Sigmoid colon (tissue), 7 donors: ENCODE data around the gene NRF1. TPM values are rescaled to one million over a fixed set of nuclear protein-coding genes. Genes with fewer than 3 reads are reported as not detected.

Source experiments
- DNase-seq: peaks from one replicate; pipeline ENCODE4 v3.0.0-alpha.2; 2019
- H3K27ac ChIP-seq, 4 donors: fragments of 200-600 bp; sonication (generic); one replicate each; pipeline ENCODE4 v1.5.1; 2016 to 2019; ENCODE audit warnings: mild to moderate bottlenecking in 1 of 4
- H3K27me3 ChIP-seq, 3 donors: fragments of 200-600 bp; sonication (generic); one replicate each; pipeline ENCODE4 v1.5.1; 2019; ENCODE audit warnings: mild to moderate bottlenecking in 1 of 3
- H3K36me3 ChIP-seq, 4 donors: fragments of 200-600 bp; sonication (generic); one replicate each; pipeline ENCODE4 v1.5.1; 2016 to 2019
- H3K4me1 ChIP-seq, 4 donors: fragments of 200-600 bp; sonication (generic); one replicate each; pipeline ENCODE4 v1.5.1; 2017 to 2019
- H3K4me3 ChIP-seq, 4 donors: fragments of 200-600 bp; sonication (generic); one replicate each; pipeline ENCODE4 v1.5.1; 2017 to 2019; ENCODE audit warnings: mild to moderate bottlenecking in 2 of 4, moderate library complexity in 1 of 4
- H3K9me3 ChIP-seq, 4 donors: fragments of 200-600 bp in 3 of 4; sonication (generic) in 3 of 4; one replicate each; pipeline versions ENCODE4 v1.5.1 to v1.6.1; 2013 to 2019
- CTCF ChIP-seq, 4 experiments: fragments of 450-650 bp in 3 of 4; fragments of 200-600 bp in 1 of 4; IDR thresholded peaks; one replicate each; pipeline ENCODE4 v1.5.1; 2016 to 2019; ENCODE audit warnings: antibody characterized with exemption in 4 of 4, mild to moderate bottlenecking in 3 of 4, moderate library complexity in 2 of 4
- EP300 ChIP-seq, 4 donors: sonication (generic); formaldehyde crosslinking; IDR thresholded peaks; one replicate each; pipeline ENCODE4 v1.6.1; 2017; ENCODE audit warnings: antibody characterized with exemption in 4 of 4
- POLR2A ChIP-seq, 2 donors: fragments of 450-650 bp; IDR thresholded peaks; one replicate each; pipeline ENCODE4 v1.6.1; 2016; ENCODE audit warnings: antibody characterized with exemption in 2 of 2, mild to moderate bottlenecking in 2 of 2, moderate library complexity in 2 of 2
- POLR2AphosphoS5 ChIP-seq, 4 donors: sonication (generic); formaldehyde crosslinking; IDR thresholded peaks; one replicate each; pipeline ENCODE4 v1.6.1; 2017; ENCODE audit warnings: antibody characterized with exemption in 4 of 4
- WGBS, 2 donors: extraction: QIAGEN DNeasy Blood & Tissue Kit; methylation state at CpG; one replicate each; pipeline ENCODE4 v1.1.7; 2013; 5-methylcytosine and 5-hydroxymethylcytosine counted together
- intact Hi-C: fragments of 100-400 bp; cut with DNase I; formaldehyde crosslinking; loops from one replicate; pipeline ENCODE4 v1.15.1; 2023
- polyA plus RNA-seq, 3 donors: library from polyadenylated mRNA; stranded (reverse); fragments of 200-250 nt; gene quantifications; one replicate each; pipeline ENCODE4 v1.2.3, GENCODE V29; 2013
- total RNA-seq, 4 donors: library from RNA; depleted of rRNA; stranded (reverse); fragments of >200 nt; gene quantifications; one replicate each; pipeline ENCODE4 v1.1.0, GENCODE V29; 2016
- donor health status: healthy with polysubstance abuse.
- donor health status: Bipolar disorder and iron deficiency.
- donor health status: healthy.

Gene NRF1
- total and polyA plus RNA-seq, 7 donors: 4.8 to 18.1 (median 15.0) TPM

GRCh38 chr7:129798616-129799349 lies 187.3 kb downstream of the NRF1 start:
- H3K9me3 ChIP-seq: no peaks in the 10 kb centered on the region
- TF ChIP-seq POLR2AphosphoS5 (IDR thresholded peaks at IDR 0.05) (no peak), POLR2A (IDR thresholded peaks at IDR 0.05) (no peak), EP300 (IDR thresholded peaks at IDR 0.05) (no peak), CTCF (IDR thresholded peaks at IDR 0.05) (no peak)
- intact Hi-C loops: no loop called here
- H3K4me1 ChIP-seq: no peaks in the 10 kb centered on the region
- H3K36me3 ChIP-seq: no peaks in the 10 kb centered on the region
- no peak overlapping the region for H3K27ac ChIP-seq
- DNase-seq: no peak
- no peak overlapping the region for H3K4me3 ChIP-seq
- peaks cover 0 to 9% (median 0%) of the 10 kb centered on the region in 3 donors for H3K27me3 ChIP-seq
- 93 to 94% methylated on average over 16 of the region's 16 CpGs for WGBS, 2 donors

- no peak overlapping the region for H3K27ac ChIP-seq
- WGBS, 2 donors: 85 to 87% methylated on average over 13 of the region's 13 CpGs
- no peaks in the 10 kb centered on the region for H3K36me3 ChIP-seq
- no peak overlapping the region for H3K4me3 ChIP-seq
- no peak for DNase-seq
- peaks cover 0 to 9% (median 0%) of the 10 kb centered on the region in 3 donors for H3K27me3 ChIP-seq
- no peaks in the 10 kb centered on the region for H3K4me1 ChIP-seq
- TF ChIP-seq POLR2A (IDR thresholded peaks at IDR 0.05) (no peak), EP300 (IDR thresholded peaks at IDR 0.05) (no peak), POLR2AphosphoS5 (IDR thresholded peaks at IDR 0.05) (no peak), CTCF (IDR thresholded peaks at IDR 0.05) (no peak)
- no peaks in the 10 kb centered on the region for H3K9me3 ChIP-seq
- intact Hi-C loops: no loop called here
These were observed 187.9 kb downstream of the NRF1 start for GRCh38 chr7:129799350-129799955.

GRCh38 chr7:129800901-129801300 lies 189.4 kb downstream of the NRF1 start:
- H3K36me3 ChIP-seq: no peaks in the 10 kb centered on the region
- DNase-seq: no peak
- H3K4me3 ChIP-seq: no peak overlapping the region
- H3K27me3 ChIP-seq: peaks cover 0 to 9% (median 0%) of the 10 kb centered on the region in 3 donors
- H3K27ac ChIP-seq: no peak overlapping the region
- H3K9me3 ChIP-seq: no peaks in the 10 kb centered on the region
- 91 to 93% methylated on average over 7 of the region's 7 CpGs for whole genome bisulfite sequencing, 2 donors
- TF ChIP-seq POLR2AphosphoS5 (IDR thresholded peaks at IDR 0.05) (no peak), POLR2A (IDR thresholded peaks at IDR 0.05) (no peak), CTCF (IDR thresholded peaks at IDR 0.05) (no peak), EP300 (IDR thresholded peaks at IDR 0.05) (no peak)
- intact Hi-C loops: no loop called here
- H3K4me1 ChIP-seq: no peaks in the 10 kb centered on the region

GRCh38 chr7:129801882-129802281 lies 190.4 kb downstream of the NRF1 start:
- DNase-seq: no peak
- Histone ChIP-seq H3K4me1 (no peaks in the 10 kb centered on the region), H3K36me3 (no peaks in the 10 kb centered on the region), H3K27me3 (peaks cover 0 to 9% (median 0%) of the 10 kb centered on the region in 3 donors), H3K9me3 (no peaks in the 10 kb centered on the region), H3K27ac (no peak overlapping the region), H3K4me3 (no peak overlapping the region)
- TF ChIP-seq CTCF (IDR thresholded peaks at IDR 0.05) (no peak), EP300 (IDR thresholded peaks at IDR 0.05) (no peak)
- intact Hi-C loops: no loop called here
- WGBS, 2 donors: 34 to 65% methylated on average over 5 of the region's 5 CpGs
